Nephron progenitor cell (in vitro differentiated cells): ENCODE measurements around the gene HEATR5B.
"Not testable (repeated sequence)": the region's sequence is repeated elsewhere in the genome, so short reads cannot be mapped to it uniquely, and the experiment has no call there.

Experiments used
- DNase-seq: peaks from one replicate; pipeline ENCODE4 v3.0.0; 2021
- H3K27ac Mint-ChIP-seq: 2 replicates; pipeline ENCODE4 v1.8.0; 2021; ENCODE audit warnings: mild to moderate bottlenecking, moderate library complexity, mixed read lengths
- H3K27me3 Mint-ChIP-seq: 2 replicates; pipeline ENCODE4 v1.8.0; 2021; ENCODE audit warnings: mild to moderate bottlenecking, low read depth, mixed read lengths; ENCODE audit not compliant: poor library complexity
- H3K36me3 Mint-ChIP-seq: 2 replicates; pipeline ENCODE4 v1.8.0; 2021; ENCODE audit warnings: low read depth, mixed read lengths
- H3K4me1 Mint-ChIP-seq: 2 replicates; pipeline ENCODE4 v1.8.0; 2021; ENCODE audit warnings: mixed read lengths
- H3K4me3 Mint-ChIP-seq: 2 replicates; pipeline ENCODE4 v1.8.0; 2021; ENCODE audit warnings: mild to moderate bottlenecking, moderate library complexity, mixed read lengths
- H3K9me3 Mint-ChIP-seq: 2 replicates; pipeline ENCODE4 v1.8.0; 2021; ENCODE audit warnings: mild to moderate bottlenecking, moderate library complexity, mixed read lengths
- TF ChIP-seq, protein P1 (sequence below): fragments of 200-600 bp; sonication (generic); IDR thresholded peaks from 2 replicates; pipeline ENCODE4 v1.5.0; 2021; ENCODE audit warnings: antibody characterized with exemption

HEATR5B gene

DNA sequence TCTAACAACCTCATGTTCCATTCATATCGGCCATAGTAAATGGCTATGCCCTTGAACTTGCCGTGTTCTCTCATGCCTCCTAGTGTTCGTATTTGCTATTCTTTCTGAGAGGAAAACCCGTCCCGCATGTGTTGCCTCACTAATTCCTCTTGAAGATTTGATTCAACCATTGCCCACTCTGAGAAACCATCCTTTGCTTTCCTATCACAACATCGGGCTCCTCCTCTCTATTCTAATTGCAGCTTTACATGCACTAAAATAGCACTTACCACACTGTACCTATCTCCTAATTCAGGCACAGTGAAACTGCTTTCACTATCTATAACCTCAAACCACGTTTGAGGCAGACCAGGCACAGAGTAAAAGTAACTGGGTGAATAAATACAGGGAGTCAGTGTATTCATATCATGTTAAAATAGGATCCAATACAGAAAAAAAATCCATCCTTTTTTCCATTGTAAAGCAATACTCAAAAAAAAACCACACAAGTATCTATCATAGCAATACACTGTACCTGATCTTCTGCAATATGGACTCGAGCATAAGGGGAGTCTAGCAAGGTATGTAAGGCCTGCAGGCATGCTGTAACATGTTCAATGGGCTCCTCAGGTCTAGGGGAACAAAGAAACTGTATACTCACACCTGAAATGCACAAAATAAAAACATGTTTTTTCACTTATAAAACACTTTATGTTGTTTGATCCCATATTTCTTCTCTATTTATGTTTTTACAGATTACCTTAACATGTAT is 78.9 kb downstream of the HEATR5B start:
- H3K9me3 Mint-ChIP-seq: no peaks in the 10 kb centered on the region
- H3K4me3 Mint-ChIP-seq: no peak overlapping the region
- TF ChIP-seq, protein P1, sequence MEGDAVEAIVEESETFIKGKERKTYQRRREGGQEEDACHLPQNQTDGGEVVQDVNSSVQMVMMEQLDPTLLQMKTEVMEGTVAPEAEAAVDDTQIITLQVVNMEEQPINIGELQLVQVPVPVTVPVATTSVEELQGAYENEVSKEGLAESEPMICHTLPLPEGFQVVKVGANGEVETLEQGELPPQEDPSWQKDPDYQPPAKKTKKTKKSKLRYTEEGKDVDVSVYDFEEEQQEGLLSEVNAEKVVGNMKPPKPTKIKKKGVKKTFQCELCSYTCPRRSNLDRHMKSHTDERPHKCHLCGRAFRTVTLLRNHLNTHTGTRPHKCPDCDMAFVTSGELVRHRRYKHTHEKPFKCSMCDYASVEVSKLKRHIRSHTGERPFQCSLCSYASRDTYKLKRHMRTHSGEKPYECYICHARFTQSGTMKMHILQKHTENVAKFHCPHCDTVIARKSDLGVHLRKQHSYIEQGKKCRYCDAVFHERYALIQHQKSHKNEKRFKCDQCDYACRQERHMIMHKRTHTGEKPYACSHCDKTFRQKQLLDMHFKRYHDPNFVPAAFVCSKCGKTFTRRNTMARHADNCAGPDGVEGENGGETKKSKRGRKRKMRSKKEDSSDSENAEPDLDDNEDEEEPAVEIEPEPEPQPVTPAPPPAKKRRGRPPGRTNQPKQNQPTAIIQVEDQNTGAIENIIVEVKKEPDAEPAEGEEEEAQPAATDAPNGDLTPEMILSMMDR: peak; percentile 37
- H3K27ac Mint-ChIP-seq: no peak overlapping the region
- no peaks in the 10 kb centered on the region for H3K27me3 Mint-ChIP-seq
- peaks cover 15% of the 10 kb centered on the region for H3K36me3 Mint-ChIP-seq
- H3K4me1 Mint-ChIP-seq: peaks cover 7% of the 10 kb centered on the region
- DNase-seq: no peak

DNA sequence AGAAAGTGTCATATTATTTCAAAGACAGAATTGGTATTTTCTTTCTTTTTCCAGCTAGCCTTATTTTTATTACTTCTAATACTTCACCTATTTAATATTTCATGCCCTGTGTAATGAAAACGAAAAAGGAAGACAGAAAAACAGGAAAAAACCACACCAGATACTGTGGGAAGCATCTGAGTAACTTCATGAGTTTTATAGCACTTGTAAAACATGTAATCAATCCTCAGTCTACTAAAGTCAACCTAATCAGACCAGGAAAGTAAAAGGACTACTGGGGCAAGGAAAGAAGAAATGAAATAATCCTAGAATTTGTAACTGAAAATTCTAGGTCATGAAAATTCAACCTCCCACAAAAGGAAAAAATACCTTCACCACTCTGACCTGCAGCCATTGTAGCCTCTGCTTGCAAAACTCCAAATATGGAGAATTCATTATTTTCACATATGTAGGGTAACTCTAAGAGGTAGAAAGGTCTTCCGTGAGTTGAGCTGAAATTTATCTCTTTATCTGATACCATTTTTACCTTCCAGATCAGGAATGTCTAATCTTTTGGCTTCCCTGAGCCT is 83.1 kb downstream of the HEATR5B start:
- Mint-ChIP-seq H3K27me3 (no peaks in the 10 kb centered on the region), H3K36me3 (peaks cover 44% of the 10 kb centered on the region), H3K9me3 (peaks cover 6% of the 10 kb centered on the region), H3K4me3 (no peak overlapping the region), H3K4me1 (peaks cover 7% of the 10 kb centered on the region), H3K27ac (peak overlapping the region; percentile 12)
- TF ChIP-seq, protein P1: no peak
- DNase-seq: no peak

DNA sequence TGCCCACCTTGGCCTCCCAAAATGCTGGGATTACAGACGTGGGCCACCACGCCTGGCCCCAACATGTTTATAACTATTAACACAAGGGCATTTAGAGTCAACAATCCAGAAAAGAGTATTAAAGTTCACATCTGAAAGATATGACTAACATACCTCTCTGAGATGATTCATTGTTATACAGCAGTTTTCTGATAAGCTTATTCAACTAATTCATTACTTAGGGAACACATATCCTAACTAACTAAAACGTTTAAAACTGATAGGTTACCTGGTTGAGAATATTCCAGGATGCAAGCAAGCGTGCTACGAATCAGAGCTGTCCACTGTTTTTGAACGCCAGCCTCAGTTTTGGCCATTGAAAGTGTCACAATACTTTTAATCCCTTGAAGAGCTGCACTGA is 83.9 kb downstream of the HEATR5B start:
- H3K27ac Mint-ChIP-seq: no peak overlapping the region
- H3K9me3 Mint-ChIP-seq: peaks cover 6% of the 10 kb centered on the region
- H3K36me3 Mint-ChIP-seq: peaks cover 44% of the 10 kb centered on the region
- TF ChIP-seq, protein P1: no peak
- no peak overlapping the region for H3K4me3 Mint-ChIP-seq
- no peaks in the 10 kb centered on the region for H3K27me3 Mint-ChIP-seq
- H3K4me1 Mint-ChIP-seq: peaks cover 7% of the 10 kb centered on the region
- no peak for DNase-seq

DNA sequence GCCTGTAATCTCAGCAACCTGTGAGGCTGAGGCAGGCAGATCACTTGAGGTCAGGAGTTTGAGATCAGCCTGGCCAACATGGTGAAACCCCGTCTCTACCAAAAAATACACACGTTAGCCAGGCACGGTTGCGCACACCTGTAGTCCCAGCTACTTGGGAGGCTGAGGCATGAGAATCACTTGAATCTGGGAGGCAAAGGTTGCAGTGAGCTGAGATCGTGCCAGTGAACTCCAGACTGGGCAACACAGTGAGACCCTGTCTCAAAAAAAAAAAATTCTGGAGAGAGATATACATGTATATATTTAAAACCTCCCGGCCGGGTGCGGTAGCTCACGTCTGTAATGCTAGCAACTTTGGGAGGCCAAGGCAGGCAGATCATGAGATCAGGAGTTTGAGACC is 84.8 kb downstream of the HEATR5B start:
- not testable (repeated sequence) for H3K4me3 Mint-ChIP-seq, DNase-seq, H3K27me3 Mint-ChIP-seq, H3K27ac Mint-ChIP-seq, H3K9me3 Mint-ChIP-seq, H3K4me1 Mint-ChIP-seq
- H3K36me3 Mint-ChIP-seq: peaks cover 38% of the 10 kb centered on the region

DNA sequence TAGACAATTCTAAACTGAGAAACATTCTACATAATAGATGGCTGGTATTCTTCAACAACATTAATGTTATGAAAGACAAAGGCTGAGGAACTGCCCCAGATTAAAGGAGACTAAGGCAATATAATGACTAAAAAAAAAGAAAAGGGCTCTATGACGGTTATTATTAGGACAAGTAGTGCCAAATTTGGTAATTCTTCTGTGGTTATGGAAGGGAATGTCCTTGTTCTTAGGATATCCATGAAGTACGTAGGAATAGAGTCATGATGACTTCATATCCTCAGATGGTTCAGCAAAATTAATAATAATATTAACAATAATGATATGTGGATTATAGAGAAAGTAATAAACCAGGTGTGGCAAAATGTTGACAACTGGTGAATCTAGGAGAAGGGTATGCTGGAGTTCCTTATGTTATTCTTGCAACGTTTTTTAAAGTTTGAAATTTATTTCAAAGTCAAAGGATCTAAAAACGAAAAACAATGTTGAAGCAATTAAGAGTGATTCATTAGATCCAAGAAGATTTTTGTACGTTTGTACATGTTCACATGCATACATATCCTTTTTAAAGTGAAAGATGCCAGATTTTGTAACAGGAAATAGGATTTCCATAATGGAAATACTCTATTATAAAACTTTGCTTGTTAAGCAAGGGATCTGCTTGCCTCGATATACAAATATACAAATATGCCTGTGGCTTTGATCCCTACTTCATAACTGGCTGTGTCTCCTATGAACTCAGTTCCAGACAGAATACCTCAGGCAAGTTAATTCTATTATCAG is 90.1 kb downstream of the HEATR5B start:
- H3K4me1 Mint-ChIP-seq: no peaks in the 10 kb centered on the region
- no peak overlapping the region for H3K27ac Mint-ChIP-seq
- peaks cover 48% of the 10 kb centered on the region for H3K36me3 Mint-ChIP-seq
- no peak for DNase-seq
- H3K27me3 Mint-ChIP-seq: no peaks in the 10 kb centered on the region
- H3K9me3 Mint-ChIP-seq: peaks cover 6% of the 10 kb centered on the region
- TF ChIP-seq, protein P1: no peak
- H3K4me3 Mint-ChIP-seq: no peak overlapping the region

DNA sequence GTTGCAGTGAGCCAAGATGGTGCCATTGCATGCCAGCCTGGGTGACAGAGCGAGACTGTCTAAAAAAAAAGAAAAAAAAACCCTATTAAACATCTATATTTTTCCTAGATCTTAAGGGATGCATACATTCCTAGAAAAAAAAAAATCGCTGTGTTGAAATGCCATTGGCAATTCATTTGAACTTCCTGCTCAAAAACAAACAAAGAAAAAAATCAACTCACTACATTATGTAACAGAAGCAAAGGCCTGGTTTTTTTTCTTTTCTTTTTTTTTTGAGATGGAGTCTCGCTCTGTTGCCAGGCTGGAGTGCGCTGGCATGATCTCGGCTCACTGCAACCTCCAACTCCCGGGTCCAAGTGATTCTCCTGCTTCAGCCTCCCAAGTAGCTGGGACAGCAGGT is 96.2 kb downstream of the HEATR5B start:
- no peaks in the 10 kb centered on the region for H3K9me3 Mint-ChIP-seq

More for the DNA sequence above, 96.2 kb downstream of the HEATR5B start:
- no peaks in the 10 kb centered on the region for H3K27me3 Mint-ChIP-seq
- no peak overlapping the region for H3K4me3 Mint-ChIP-seq
- H3K36me3 Mint-ChIP-seq: peaks cover 28% of the 10 kb centered on the region
- no peak for DNase-seq
- TF ChIP-seq, protein P1: no peak
- no peak overlapping the region for H3K27ac Mint-ChIP-seq
- H3K4me1 Mint-ChIP-seq: no peaks in the 10 kb centered on the region
